ENCODE measurements around the gene CNPY1. TPM values are rescaled to one million over a fixed set of nuclear protein-coding genes. Genes with fewer than 3 reads are reported as not detected.
A peak's percentile ranks its signal among the peaks of the same experiment; 100 is the strongest.

The CNPY1 gene
- total RNA-seq, 2 donors from 2014 or later: not detected

GRCh38 chr7:155517452-155517851, 28.9 kb downstream of the CNPY1 start:
- H3K36me3 Mint-ChIP-seq (ENCODE audit: low read depth): no peaks in the 10 kb centered on the region
- H3K4me1 Mint-ChIP-seq: no peaks in the 10 kb centered on the region
- peaks cover 84% of the 10 kb centered on the region for H3K27me3 Mint-ChIP-seq
- DNase-seq (no peak), ATAC-seq (no peak)
- no peaks in the 10 kb centered on the region for H3K9me3 ChIP-seq (ENCODE audit: control insufficient read depth, low read length, poor library complexity, severe bottlenecking)
- H3K27ac Mint-ChIP-seq: no peak overlapping the region
- H3K4me3 Mint-ChIP-seq: no peak overlapping the region

GRCh38 chr7:155516466-155516865, 29.9 kb downstream of the CNPY1 start:
- no peak overlapping the region for H3K27ac Mint-ChIP-seq
- peaks cover 84% of the 10 kb centered on the region for H3K27me3 Mint-ChIP-seq
- no peaks in the 10 kb centered on the region for H3K9me3 ChIP-seq (ENCODE audit: control insufficient read depth, low read length, poor library complexity, severe bottlenecking)
- no peaks in the 10 kb centered on the region for H3K36me3 Mint-ChIP-seq (ENCODE audit: low read depth)
- no peaks in the 10 kb centered on the region for H3K4me1 Mint-ChIP-seq
- DNase-seq: no peak
- ATAC-seq: no peak
- H3K4me3 Mint-ChIP-seq: no peak overlapping the region

GRCh38 chr7:155515318-155515717, 31.0 kb downstream of the CNPY1 start:
- H3K4me3 Mint-ChIP-seq: no peak overlapping the region
- H3K9me3 ChIP-seq (ENCODE audit: control insufficient read depth, low read length, poor library complexity, severe bottlenecking): no peaks in the 10 kb centered on the region
- peaks cover 86% of the 10 kb centered on the region for H3K27me3 Mint-ChIP-seq
- no peaks in the 10 kb centered on the region for H3K36me3 Mint-ChIP-seq (ENCODE audit: low read depth)
- DNase-seq (no peak), ATAC-seq (no peak)
- H3K27ac Mint-ChIP-seq: no peak overlapping the region
- peaks cover 2% of the 10 kb centered on the region for H3K4me1 Mint-ChIP-seq

- no peaks in the 10 kb centered on the region for H3K9me3 ChIP-seq (ENCODE audit: control insufficient read depth, low read length, poor library complexity, severe bottlenecking)
- no peak for DNase-seq
- Mint-ChIP-seq H3K4me1 (peaks cover 6% of the 10 kb centered on the region), H3K4me3 (no peak overlapping the region), H3K27me3 (peaks cover 86% of the 10 kb centered on the region), H3K27ac (no peak overlapping the region), H3K36me3 (ENCODE audit: low read depth) (peaks cover 1% of the 10 kb centered on the region)
- no peak for ATAC-seq
These were observed 32.1 kb downstream of the CNPY1 start for GRCh38 chr7:155514296-155514695.

- H3K4me3 Mint-ChIP-seq: no peak overlapping the region
- DNase-seq (no peak), ATAC-seq (no peak)
- peaks cover 3% of the 10 kb centered on the region for H3K36me3 Mint-ChIP-seq (ENCODE audit: low read depth)
- H3K27ac Mint-ChIP-seq: no peak overlapping the region
- no peaks in the 10 kb centered on the region for H3K9me3 ChIP-seq (ENCODE audit: control insufficient read depth, low read length, poor library complexity, severe bottlenecking)
- H3K4me1 Mint-ChIP-seq: peaks cover 11% of the 10 kb centered on the region
- H3K27me3 Mint-ChIP-seq: peaks cover 87% of the 10 kb centered on the region
These were observed 32.6 kb downstream of the CNPY1 start for GRCh38 chr7:155513543-155514285.

GRCh38 chr7:155512246-155512887, 34.0 kb downstream of the CNPY1 start:
- peaks cover 2% of the 10 kb centered on the region for H3K9me3 ChIP-seq (ENCODE audit: control insufficient read depth, low read length, poor library complexity, severe bottlenecking)
- Mint-ChIP-seq H3K36me3 (ENCODE audit: low read depth) (peaks cover 3% of the 10 kb centered on the region), H3K4me3 (no peak overlapping the region), H3K27ac (no peak overlapping the region), H3K4me1 (peaks cover 11% of the 10 kb centered on the region), H3K27me3 (peaks cover 86% of the 10 kb centered on the region)
- ATAC-seq (no peak), DNase-seq (no peak)

- Mint-ChIP-seq H3K4me3 (no peak overlapping the region), H3K36me3 (ENCODE audit: low read depth) (peaks cover 6% of the 10 kb centered on the region), H3K27ac (no peak overlapping the region), H3K27me3 (peaks cover 87% of the 10 kb centered on the region), H3K4me1 (peaks cover 11% of the 10 kb centered on the region)
- no peak for DNase-seq
- ATAC-seq: no peak
- H3K9me3 ChIP-seq (ENCODE audit: control insufficient read depth, low read length, poor library complexity, severe bottlenecking): peaks cover 2% of the 10 kb centered on the region
These were observed 34.7 kb downstream of the CNPY1 start for GRCh38 chr7:155511702-155511996.

- DNase-seq: no peak
- ATAC-seq: no peak
- H3K36me3 Mint-ChIP-seq (ENCODE audit: low read depth): peaks cover 6% of the 10 kb centered on the region
These were observed 35.2 kb downstream of the CNPY1 start for GRCh38 chr7:155510975-155511701.

GRCh38 chr7:155509725-155510551, 36.4 kb downstream of the CNPY1 start:
- DNase-seq (no peak), ATAC-seq (no peak)
- Mint-ChIP-seq H3K4me1 (peaks cover 15% of the 10 kb centered on the region), H3K27ac (no peak overlapping the region), H3K4me3 (peak overlapping the region; percentile 77), H3K36me3 (ENCODE audit: low read depth) (peaks cover 6% of the 10 kb centered on the region), H3K27me3 (peaks cover 89% of the 10 kb centered on the region)
- H3K9me3 ChIP-seq (ENCODE audit: control insufficient read depth, low read length, poor library complexity, severe bottlenecking): peaks cover 2% of the 10 kb centered on the region

More at GRCh38 chr7:155510975-155511701, 35.2 kb downstream of the CNPY1 start:
- Mint-ChIP-seq H3K4me1 (peaks cover 11% of the 10 kb centered on the region), H3K4me3 (no peak overlapping the region), H3K27me3 (peaks cover 88% of the 10 kb centered on the region), H3K27ac (no peak overlapping the region)
- H3K9me3 ChIP-seq (ENCODE audit: control insufficient read depth, low read length, poor library complexity, severe bottlenecking): peaks cover 2% of the 10 kb centered on the region

GRCh38 chr7:155509359-155509724, 37.0 kb downstream of the CNPY1 start:
- ATAC-seq: no peak
- Mint-ChIP-seq H3K4me3 (peak overlapping the region; percentile 58), H3K4me1 (peaks cover 15% of the 10 kb centered on the region), H3K27ac (no peak overlapping the region), H3K36me3 (ENCODE audit: low read depth) (peaks cover 6% of the 10 kb centered on the region), H3K27me3 (peaks cover 92% of the 10 kb centered on the region)
- no peak for DNase-seq
- H3K9me3 ChIP-seq (ENCODE audit: control insufficient read depth, low read length, poor library complexity, severe bottlenecking): peaks cover 2% of the 10 kb centered on the region

GRCh38 chr7:155508376-155509358, 37.7 kb downstream of the CNPY1 start:
- Mint-ChIP-seq H3K27me3 (peaks cover 92% of the 10 kb centered on the region), H3K4me3 (peak overlapping the region; percentile 58), H3K36me3 (ENCODE audit: low read depth) (peaks cover 6% of the 10 kb centered on the region), H3K27ac (no peak overlapping the region), H3K4me1 (peaks cover 15% of the 10 kb centered on the region)
- DNase-seq (no peak), ATAC-seq (no peak)
- peaks cover 2% of the 10 kb centered on the region for H3K9me3 ChIP-seq (ENCODE audit: control insufficient read depth, low read length, poor library complexity, severe bottlenecking)

- H3K27me3 Mint-ChIP-seq: peaks cover 93% of the 10 kb centered on the region
- peaks cover 6% of the 10 kb centered on the region for H3K36me3 Mint-ChIP-seq (ENCODE audit: low read depth)
- H3K4me1 Mint-ChIP-seq: peaks cover 15% of the 10 kb centered on the region
- H3K9me3 ChIP-seq (ENCODE audit: control insufficient read depth, low read length, poor library complexity, severe bottlenecking): peaks cover 2% of the 10 kb centered on the region
- H3K27ac Mint-ChIP-seq: no peak overlapping the region
- ATAC-seq: no peak
- no peak overlapping the region for H3K4me3 Mint-ChIP-seq
- no peak for DNase-seq
These were observed 38.8 kb downstream of the CNPY1 start for GRCh38 chr7:155507576-155507975.

Data from T-helper 17 cell (primary cell).